K562 (cell line): Measurements from ENCODE around the gene SMARCA4. TPM values are rescaled to one million over a fixed set of nuclear protein-coding genes. Genes with fewer than 3 reads are reported as not detected.
A peak's percentile ranks its signal among the peaks of the same experiment; 100 is the strongest.

Source experiments
- ATAC-seq: fragments of 200-7000 bp; cut with Tn5 transposase; 3 replicates; pipeline ENCODE4 v1.9.1; 2020; ENCODE audit warnings: moderate library complexity
- BruUV-seq: library from RNA; stranded (reverse); fragments of 400-500 nt; replicated peaks from 2 replicates; lab custom pipeline; 2021; lab: Mats Ljungman, UMichigan
- CTCF ChIA-PET: fragments of 300-600 bp; formaldehyde crosslinking; extraction: SDS; loops from one replicate; lab custom pipeline; 2021; ENCODE audit warnings: low intra/inter-chr PET ratio; lab: Yijun Ruan, JAX
- POLR2A ChIA-PET: fragments of 300-600, 350-650 bp; sonication (Branson Sonifier 250); formaldehyde crosslinking; extraction: SDS; loops from one replicate; lab custom pipeline; 2021; ENCODE audit warnings: antibody characterized with exemption, inconsistent platforms; lab: Yijun Ruan, JAX
- DNase-seq, 4 experiments: peaks; one replicate each; pipeline versions ENCODE4 v3.0.0 to v3.0.0-alpha.2; 2011 to 2018; ENCODE audit warnings: low spot score in 3 of 4, mixed read lengths in 3 of 4; ENCODE audit errors: extremely low read depth in 1 of 4
- FAIRE-seq: peaks from 2 replicates; lab custom pipeline; 2011; peaks lifted over from hg19 to GRCh38; lab: Jason Lieb, UNC
- H2AFZ ChIP-seq: 2 replicates; pipeline ENCODE4 v1.6.0; 2011; ENCODE audit warnings: low read depth, low read length, control low read depth, inconsistent platforms
- H3K27ac ChIP-seq: fragments of 200-600 bp; 3 replicates; pipeline ENCODE4 v1.8.0; 2011; ENCODE audit warnings: low read depth, mild to moderate bottlenecking, control low read depth, inconsistent platforms, low read length, moderate library complexity, mixed read lengths; ENCODE audit errors: extremely low read depth
- H3K27me3 ChIP-seq, 2 experiments: fragments of 300-600 bp in 1 of 2; 2 replicates in 1 of 2; 3 replicates in 1 of 2; pipeline versions ENCODE4 v1.6.0 to v1.8.0; 2011; ENCODE audit warnings: inconsistent platforms in 2 of 2, low read length in 2 of 2, mild to moderate bottlenecking in 1 of 2, mixed read lengths in 1 of 2, moderate library complexity in 1 of 2; ENCODE audit not compliant: control insufficient read depth in 2 of 2, insufficient read depth in 2 of 2
- H3K36me3 ChIP-seq: fragments of 300-600 bp; 3 replicates; pipeline ENCODE4 v1.8.0; 2011; ENCODE audit warnings: mild to moderate bottlenecking, low read length, inconsistent platforms; ENCODE audit not compliant: control insufficient read depth, insufficient read depth
- H3K4me1 ChIP-seq, 2 experiments: fragments of 200-600 bp in 1 of 2; replicated peaks in 1 of 2; 2 replicates in 1 of 2; 3 replicates in 1 of 2; pipeline versions ENCODE4 v1.5.1 to v1.8.0; 2011; ENCODE audit warnings: inconsistent platforms in 2 of 2, low read length in 2 of 2, mild to moderate bottlenecking in 1 of 2, mixed read lengths in 1 of 2, moderate library complexity in 1 of 2; ENCODE audit not compliant: control insufficient read depth in 2 of 2, insufficient read depth in 2 of 2
- H3K4me2 ChIP-seq: 2 replicates; pipeline ENCODE4 v1.6.1; 2011; ENCODE audit warnings: low read length, control low read depth, inconsistent platforms, mixed read lengths; ENCODE audit not compliant: insufficient read depth
- H3K4me3 ChIP-seq: fragments of 200-600 bp; sonication (generic), shearing (Covaris generic); 2 replicates; pipeline ENCODE4 v1.5.1; 2016; ENCODE audit warnings: control low read depth, inconsistent platforms
- H3K79me2 ChIP-seq: fragments of 200-600 bp; 3 replicates; pipeline ENCODE4 v1.8.0; 2011; ENCODE audit warnings: low read length, inconsistent platforms; ENCODE audit not compliant: control insufficient read depth, insufficient read depth
- H3K9ac ChIP-seq, 2 experiments: 2 replicates each; pipeline versions ENCODE4 v1.6.0 to v1.6.1; 2011; ENCODE audit warnings: low read depth in 2 of 2, low read length in 2 of 2, control low read depth in 1 of 2, inconsistent platforms in 1 of 2, mild to moderate bottlenecking in 1 of 2, mixed read lengths in 1 of 2; ENCODE audit not compliant: insufficient read depth in 1 of 2
- H3K9me1 ChIP-seq: one replicate; pipeline ENCODE4 v1.6.0; 2011; ENCODE audit warnings: inconsistent platforms, mild to moderate bottlenecking, low read length, moderate library complexity; ENCODE audit not compliant: control insufficient read depth, insufficient read depth
- H3K9me3 ChIP-seq: replicated peaks from 2 replicates; pipeline ENCODE4 v1.5.1; 2011; ENCODE audit warnings: low read depth, low read length, inconsistent platforms; ENCODE audit not compliant: control insufficient read depth, insufficient read depth
- H4K20me1 ChIP-seq: replicated peaks from 2 replicates; pipeline ENCODE4 v1.6.1; 2011; ENCODE audit warnings: low read length, inconsistent platforms, mixed read lengths; ENCODE audit not compliant: control insufficient read depth, insufficient read depth
- BCL6 ChIP-seq: fragments of 250-450 bp; sonication (Bioruptor Pico); IDR thresholded peaks from 2 replicates; pipeline ENCODE4 v1.4.0; 2020
- ELF2 ChIP-seq: fragments of 250-450 bp; sonication (Bioruptor Pico); IDR thresholded peaks from 2 replicates; pipeline ENCODE4 v1.5.0; 2021; ENCODE audit warnings: mild to moderate bottlenecking
- FOS ChIP-seq: IDR thresholded peaks from 3 replicates; pipeline ENCODE4 v1.6.1; 2011; ENCODE audit not compliant: insufficient read length; ENCODE audit errors: extremely low read depth
- NFRKB ChIP-seq: fragments of 450-650 bp; IDR thresholded peaks from 2 replicates; pipeline ENCODE4 v1.6.1; 2016; ENCODE audit warnings: low read depth
- WGBS: fragments of 100-300 bp; shearing (Covaris generic); methylation state at CpG from one replicate; pipeline ENCODE4 v1.1.6; 2016; ENCODE audit warnings: low coverage, mixed read lengths; ENCODE audit not compliant: insufficient coverage; ENCODE audit errors: missing lambda C conversion rate; 5-methylcytosine and 5-hydroxymethylcytosine counted together
- in situ Hi-C: fragments of 300-500 bp; cut with MboI; formaldehyde crosslinking; loops from 4 replicates; pipeline ENCODE4 v1.15.0; 2018; ENCODE audit warnings: inconsistent platforms, mixed read lengths
- intact Hi-C: fragments of 100-400 bp; cut with micrococcal nuclease; formaldehyde crosslinking; loops from 2 replicates; pipeline ENCODE4 v1.14.2; 2022
- polyA plus RNA-seq, 8 experiments: library from polyadenylated mRNA; depleted of rRNA in 4 of 8; stranded (reverse) in 5 of 8; unstranded in 3 of 8; fragments of >200 nt; fragmentation: Nextera tagmentation in 2 of 8; fragmentation: Illumina TruSeq in 1 of 8; extraction: Ambion mirVana in 2 of 8; extraction: Trizol in 1 of 8; gene quantifications; 2 replicates each; pipeline versions ENCODE4 v1.2.1 to v1.2.3, GENCODE V29; 2011 to 2014; ENCODE audit warnings: inconsistent platforms in 1 of 8, missing spikeins in 1 of 8
- total RNA-seq, 7 experiments: library from RNA; depleted of rRNA in 6 of 7; stranded (reverse); fragments of >200 nt in 6 of 7; fragmentation: Illumina TruSeq in 2 of 7; extraction: Trizol in 2 of 7; gene quantifications; 2 replicates each; pipeline versions ENCODE4 v1.2.1 to v1.2.3, GENCODE V29; 2011 to 2021; ENCODE audit warnings: low replicate concordance in 1 of 7
- TF ChIP-seq, protein P1 (sequence below): sonication (generic); formaldehyde crosslinking; IDR thresholded peaks from 2 replicates; pipeline ENCODE4 v1.8.1; 2023; ENCODE audit warnings: mild to moderate bottlenecking, missing genetic modification reagents

The SMARCA4 gene
- total and polyA plus RNA-seq, 9 of the 15 experiments (the other 6 are each of a cell fraction or from before 2014, with no cell fraction given), result 19.3 to 207 (median 52.1) TPM

DNA sequence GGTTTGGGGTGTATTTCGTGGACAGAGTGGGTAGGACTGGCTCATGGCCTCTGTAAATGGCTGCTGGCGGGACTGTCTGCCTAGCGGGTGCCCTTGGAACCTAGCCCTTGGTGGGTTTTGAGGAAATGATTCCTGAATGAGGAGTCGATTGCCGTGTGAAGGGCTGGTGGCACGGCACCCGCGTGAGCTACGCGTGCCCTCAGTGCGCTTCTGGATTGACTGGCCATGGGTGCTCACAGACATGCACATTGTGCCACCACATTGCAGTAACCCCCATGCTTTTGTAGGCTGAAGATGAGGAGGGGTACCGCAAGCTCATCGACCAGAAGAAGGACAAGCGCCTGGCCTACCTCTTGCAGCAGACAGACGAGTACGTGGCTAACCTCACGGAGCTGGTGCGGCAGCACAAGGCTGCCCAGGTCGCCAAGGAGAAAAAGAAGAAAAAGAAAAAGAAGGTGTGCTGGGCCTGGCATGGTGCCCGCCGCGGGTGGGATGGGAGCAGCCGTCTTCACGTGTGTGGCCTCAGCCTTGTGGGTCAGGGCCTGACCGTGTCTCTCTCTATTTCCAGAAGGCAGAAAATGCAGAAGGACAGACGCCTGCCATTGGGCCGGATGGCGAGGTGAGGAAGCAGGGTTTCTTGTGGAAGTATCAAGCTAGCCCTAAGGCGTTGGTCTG is 35.2 kb downstream of the SMARCA4 start:
- in situ Hi-C loops (no loop called here), intact Hi-C loops (no loop called here)
- no peaks in the 10 kb centered on the region for H3K9me1 ChIP-seq
- no peak overlapping the region; a peak in 1 of 4 replicates for H3K9ac ChIP-seq
- H4K20me1 ChIP-seq, result no peaks in the 10 kb centered on the region
- no peak overlapping the region for H3K4me3 ChIP-seq
- ChIA-PET CTCF (no interaction called here), POLR2A (interaction anchor here (0.6 kb wide), 1 partner anchor 24 kb away, joined by 3 read pairs; no protein-coding TSS in a partner anchor)
- WGBS, result 91% methylated on average over 23 of the region's 29 CpGs
- H3K27me3 ChIP-seq, result no peaks in the 10 kb centered on the region
- H3K79me2 ChIP-seq, result no peaks in the 10 kb centered on the region
- no peaks in the 10 kb centered on the region for H3K9me3 ChIP-seq
- no peak overlapping the region for H3K27ac ChIP-seq
- peaks cover 77% of the 10 kb centered on the region for H3K36me3 ChIP-seq
- no peak overlapping the region for H2AFZ ChIP-seq
- TF ChIP-seq, protein P1, sequence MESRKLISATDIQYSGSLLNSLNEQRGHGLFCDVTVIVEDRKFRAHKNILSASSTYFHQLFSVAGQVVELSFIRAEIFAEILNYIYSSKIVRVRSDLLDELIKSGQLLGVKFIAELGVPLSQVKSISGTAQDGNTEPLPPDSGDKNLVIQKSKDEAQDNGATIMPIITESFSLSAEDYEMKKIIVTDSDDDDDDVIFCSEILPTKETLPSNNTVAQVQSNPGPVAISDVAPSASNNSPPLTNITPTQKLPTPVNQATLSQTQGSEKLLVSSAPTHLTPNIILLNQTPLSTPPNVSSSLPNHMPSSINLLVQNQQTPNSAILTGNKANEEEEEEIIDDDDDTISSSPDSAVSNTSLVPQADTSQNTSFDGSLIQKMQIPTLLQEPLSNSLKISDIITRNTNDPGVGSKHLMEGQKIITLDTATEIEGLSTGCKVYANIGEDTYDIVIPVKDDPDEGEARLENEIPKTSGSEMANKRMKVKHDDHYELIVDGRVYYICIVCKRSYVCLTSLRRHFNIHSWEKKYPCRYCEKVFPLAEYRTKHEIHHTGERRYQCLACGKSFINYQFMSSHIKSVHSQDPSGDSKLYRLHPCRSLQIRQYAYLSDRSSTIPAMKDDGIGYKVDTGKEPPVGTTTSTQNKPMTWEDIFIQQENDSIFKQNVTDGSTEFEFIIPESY (CRISPR knock-in tag), result peak; percentile 54; the same call in 1 of the 2 replicates
- TF ChIP-seq BCL6 (CRISPR knock-in tag) (no peak), FOS (no peak), NFRKB (no peak), ELF2 (no peak)
- peaks cover 0 to 4% of the 10 kb centered on the region in 2 experiments; a peak in 1 of 5 replicates for H3K4me1 ChIP-seq
- ATAC-seq (no peak), FAIRE-seq (no peak), DNase-seq (no peak)
- no TSS peak for BruUV-seq
- no peak overlapping the region for H3K4me2 ChIP-seq
